GM19351 (cell line): ENCODE data around the gene PRDM5.

Source experiments
- ATAC-seq: cut with Tn5 transposase; IDR thresholded peaks from one replicate; pipeline ENCODE4 v1.9.1; 2021; ENCODE audit warnings: mild to moderate bottlenecking, moderate library complexity; ENCODE audit not compliant: unreplicated experiment

PRDM5 gene

DNA sequence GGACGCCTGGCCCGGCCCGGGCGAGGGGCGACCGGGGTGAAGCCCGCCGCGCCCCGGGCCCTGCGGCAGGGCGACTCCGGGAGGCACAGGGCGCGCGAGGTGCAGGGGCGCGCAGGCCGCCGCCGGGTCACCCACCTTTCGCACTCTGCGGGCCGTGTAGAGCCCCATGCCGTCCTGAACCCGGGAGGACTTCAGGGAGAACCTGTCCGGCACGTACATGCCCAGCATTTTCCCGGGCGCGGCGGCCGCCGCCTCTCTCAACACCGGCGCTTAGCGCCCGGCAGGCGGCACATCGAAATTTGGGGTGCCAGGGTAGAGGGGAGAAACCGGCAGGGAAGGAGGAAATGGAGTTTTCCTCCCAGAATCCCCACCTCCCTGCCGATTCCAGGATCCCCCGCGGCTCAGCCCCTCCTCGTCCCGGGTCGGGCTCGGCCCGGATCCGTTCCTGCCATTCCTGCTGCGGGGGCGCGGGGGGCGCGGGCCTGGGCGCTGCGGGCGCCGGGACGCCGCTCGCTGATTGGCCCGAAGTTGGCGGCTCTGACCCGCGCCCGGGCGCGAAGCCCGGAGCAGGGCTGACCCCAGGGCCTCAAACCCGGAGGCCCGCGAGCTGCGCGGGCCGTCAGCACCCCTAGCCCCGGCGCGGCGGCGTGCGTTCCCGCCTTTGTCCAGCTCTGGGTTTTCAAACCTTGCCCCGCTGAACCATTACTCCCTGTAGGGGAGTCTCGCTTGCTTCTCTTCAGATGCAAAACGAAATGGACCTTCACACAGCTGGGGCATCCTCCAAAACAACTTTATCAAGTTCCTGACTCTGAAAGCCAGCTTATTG lies at the start of gene PRDM5:
Gene PRDM5, minus strand, starts transcription at position 346 of the 826 bp plus-strand sequence. Its CDS starts 118 bp downstream, at position 228.
- ATAC-seq: peak; percentile 44

DNA sequence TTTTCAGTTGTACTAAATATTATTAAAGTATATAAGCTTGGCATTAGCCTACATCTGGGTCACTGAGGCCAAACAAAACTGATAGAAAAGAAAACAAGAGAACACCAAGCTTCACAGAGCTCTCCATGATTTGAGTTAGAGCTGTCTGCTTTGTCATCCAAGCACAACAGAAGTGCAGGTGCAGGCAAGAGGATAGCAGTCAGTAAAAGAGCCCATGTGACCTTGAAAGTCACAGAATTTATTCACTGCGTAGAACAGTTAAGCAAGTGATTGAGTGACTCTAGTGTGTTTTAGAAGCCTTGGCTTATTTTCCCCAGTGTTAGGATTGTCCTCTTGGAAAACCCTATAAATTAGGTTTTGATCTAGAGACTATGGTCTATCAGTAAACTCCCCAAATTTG lies 49.4 kb upstream of the PRDM5 start:
- ATAC-seq: no peak

DNA sequence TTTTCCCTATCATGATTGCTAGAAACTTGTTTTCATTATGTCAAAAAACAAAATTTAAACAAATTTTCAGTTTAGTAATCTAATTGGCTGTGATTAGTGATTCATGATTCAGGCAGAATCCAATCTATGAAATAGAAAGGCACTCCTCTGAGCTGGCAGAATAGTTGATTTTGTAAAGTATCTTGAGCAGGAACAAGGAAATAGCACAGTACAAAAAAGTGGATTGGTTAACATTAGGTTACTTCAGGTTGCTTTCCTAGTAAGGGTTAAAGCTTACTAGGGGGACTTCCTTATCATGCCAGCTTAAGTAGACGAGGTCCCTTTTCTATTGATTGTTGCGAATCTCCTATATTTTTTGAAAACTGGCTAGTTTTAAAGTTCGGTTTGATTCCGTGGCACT lies 43.4 kb upstream of the PRDM5 start:
- ATAC-seq: no peak

DNA sequence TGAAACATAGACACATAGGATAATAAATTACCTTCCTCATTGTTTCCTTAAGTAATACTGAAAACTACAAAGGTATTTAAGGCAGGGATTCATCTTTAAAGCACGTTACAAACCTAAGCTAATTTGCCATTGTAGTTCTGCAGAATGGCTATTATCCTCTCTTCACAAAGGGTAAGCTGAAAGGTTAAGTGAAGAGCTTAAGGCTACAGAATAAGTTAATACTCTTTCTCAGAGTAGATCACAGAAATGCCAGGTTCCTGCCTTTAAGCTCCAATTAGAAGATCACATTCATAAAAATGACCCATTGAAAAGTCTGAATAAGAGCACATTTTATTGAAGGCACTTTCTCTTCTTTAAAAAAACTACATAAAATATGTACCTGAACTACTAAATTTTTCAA lies 42.1 kb upstream of the PRDM5 start:
- no peak for ATAC-seq

DNA sequence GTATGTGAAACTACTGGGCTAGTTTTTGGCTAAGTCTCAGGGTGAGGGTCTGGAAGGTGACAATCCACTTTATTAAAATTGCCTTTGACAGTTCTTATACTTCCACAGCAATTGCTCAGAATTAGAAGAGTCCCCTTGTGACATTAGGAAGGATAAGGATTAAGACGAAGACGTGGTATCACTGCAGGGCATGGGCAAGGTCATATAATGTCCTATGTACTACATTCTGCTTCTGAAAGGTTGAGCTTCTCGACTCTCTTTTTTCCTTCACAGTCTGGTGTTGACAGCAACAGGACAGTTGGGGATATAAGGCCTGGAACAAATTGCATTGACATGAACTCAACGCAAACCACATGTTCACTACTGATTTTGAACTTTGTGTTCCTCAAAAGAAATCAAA lies 40.9 kb upstream of the PRDM5 start:
- no peak for ATAC-seq

DNA sequence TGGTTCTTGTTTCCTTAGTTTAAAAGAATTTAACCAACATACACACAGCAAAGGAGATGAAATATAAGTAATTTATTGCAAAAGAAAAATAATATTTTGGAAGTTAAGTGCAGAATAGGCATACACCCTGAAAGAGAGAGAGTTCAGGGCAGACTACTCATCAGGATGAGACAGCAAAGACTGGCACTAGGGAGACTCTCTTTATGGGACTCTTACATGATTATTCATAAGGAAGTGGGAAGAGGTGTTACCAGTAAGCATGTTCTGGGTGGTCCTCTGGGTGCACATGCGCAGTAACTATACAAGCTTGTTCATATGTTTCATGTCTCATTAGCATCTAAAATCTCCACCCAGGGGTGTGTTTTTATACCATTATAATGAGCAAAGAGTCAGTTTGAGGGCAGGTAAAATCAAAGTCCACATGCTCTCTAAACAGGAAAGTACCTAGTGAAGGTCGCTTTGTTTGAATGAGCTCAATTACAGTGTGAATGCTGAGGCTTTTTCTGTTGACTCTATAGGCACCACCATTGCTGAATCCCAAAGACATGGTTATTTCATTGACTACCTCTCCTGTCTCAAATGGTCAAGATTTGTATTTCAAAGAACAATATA lies 38.2 kb upstream of the PRDM5 start:
- no peak for ATAC-seq

DNA sequence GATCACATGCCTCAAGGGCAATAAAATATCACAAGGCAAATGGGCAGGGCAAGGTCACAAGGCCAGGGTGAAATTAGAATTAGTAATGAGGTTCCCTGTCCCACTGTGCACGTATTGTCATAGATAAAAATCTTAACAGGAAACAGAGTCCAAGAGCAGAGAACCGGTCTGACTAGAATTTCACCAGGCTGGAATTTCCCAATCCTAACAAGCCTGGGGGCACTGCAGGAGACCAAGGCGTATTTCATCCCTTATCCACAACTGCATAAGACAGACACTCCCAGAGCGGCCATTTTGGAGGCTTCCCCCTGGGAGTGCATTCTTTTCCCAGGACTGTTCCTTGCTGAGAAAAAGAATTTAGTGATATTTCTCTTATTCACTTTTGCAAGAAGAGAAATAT lies 25.9 kb upstream of the PRDM5 start:
- ATAC-seq: no peak

DNA sequence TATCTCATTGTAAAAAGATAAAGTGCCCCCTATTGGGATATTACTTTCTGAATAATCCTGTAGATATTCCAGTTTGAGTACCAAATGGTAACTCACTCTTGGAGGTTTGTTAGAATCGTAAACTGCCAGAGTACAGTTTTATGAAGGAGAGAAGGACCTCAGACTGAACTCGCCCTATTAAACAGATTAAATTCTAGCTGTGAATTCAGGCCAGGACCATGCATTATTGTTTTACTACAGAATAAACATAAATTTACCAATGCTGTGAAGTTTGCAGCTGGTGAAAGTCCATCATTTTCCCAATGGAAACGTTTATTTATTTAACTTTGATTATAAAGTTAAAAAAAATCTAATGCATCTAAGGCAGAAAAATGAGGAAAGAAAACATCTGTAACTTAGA lies 20.2 kb upstream of the PRDM5 start:
- ATAC-seq: no peak

DNA sequence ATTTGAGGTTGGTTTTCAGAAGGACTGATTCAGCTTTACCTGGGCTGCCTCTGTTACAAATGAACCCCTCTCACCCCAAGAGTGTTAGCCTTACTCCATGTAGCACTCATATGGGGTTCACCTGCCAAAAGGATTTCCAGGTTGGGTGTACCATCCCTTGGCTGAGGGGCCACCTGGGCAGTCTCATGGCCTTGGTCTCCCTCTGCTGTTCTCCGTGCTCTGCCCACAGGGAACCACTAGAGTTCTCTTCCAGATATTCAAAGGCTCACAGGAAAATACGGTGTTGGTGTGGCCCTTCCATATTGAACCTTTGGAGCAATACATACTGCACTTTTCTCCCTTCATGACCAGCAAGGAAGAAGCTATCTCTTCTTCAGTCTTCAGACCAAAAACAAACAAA lies 18.0 kb upstream of the PRDM5 start:
- no peak for ATAC-seq

DNA sequence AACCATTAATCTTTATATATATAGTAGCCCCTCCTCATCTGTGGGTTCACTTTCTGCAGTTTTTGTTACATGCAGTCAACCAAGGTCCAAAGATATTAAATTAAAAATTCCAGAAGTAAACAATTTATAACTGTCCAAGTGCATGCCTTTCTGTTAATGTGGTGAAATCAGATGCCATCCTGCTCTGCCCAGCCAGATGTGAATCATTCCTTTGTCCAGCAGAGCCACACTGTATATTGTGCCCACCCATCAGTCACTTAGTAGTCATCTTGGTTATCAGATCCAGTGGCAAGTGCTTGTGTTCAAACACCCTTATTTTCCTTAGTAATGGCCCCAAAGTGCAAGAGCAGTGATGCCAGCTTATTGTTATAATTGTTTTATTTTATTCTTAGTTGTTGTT lies 17.2 kb upstream of the PRDM5 start:
- no peak for ATAC-seq

DNA sequence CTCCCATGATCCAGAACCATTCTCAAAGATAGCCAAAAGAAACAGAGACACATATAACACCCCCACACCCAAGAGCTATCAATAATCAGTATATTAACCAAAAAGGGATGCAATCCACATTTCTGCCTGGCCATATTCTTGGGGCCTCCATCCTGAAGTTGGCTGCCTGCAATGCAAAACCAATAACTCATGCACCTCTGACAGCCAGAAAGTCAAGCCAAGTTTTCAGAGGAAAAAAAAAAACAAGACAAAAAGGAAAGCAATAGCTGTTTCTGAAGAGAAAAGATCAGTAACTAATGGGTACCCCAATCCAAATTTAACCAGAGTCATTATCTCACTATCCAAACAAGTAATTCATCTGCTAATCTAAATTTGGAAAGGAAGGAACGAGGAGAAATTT lies 7.3 kb upstream of the PRDM5 start:
- no peak for ATAC-seq

DNA sequence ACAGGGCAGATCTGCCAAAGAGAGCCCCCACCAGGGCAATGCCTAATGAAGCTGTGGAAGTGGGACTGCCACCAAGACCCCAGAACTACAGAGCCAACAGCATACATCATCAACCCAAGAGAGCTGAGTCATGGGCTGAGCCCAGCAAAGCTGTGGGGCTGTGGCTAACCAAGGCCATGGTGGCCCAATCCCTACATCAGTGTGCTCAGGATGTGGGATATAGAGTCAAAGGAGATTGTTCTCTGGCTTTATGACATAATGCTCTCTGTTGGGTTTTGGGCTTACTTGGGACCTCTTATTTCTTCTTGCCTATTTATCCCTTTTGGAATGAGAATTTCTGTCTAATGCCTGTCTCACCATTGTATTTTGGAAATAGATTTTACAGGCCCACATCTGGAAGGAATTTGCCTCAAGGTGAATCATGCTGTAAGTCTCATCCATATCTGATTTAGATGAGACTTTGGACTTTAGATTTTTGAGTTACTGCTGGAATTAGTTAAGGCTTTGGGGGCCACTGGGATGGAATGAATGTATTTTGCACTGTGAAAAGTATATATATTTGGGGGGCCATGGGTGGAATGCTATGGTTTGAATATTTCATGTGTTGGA lies 5.4 kb upstream of the PRDM5 start:
- no peak for ATAC-seq

DNA sequence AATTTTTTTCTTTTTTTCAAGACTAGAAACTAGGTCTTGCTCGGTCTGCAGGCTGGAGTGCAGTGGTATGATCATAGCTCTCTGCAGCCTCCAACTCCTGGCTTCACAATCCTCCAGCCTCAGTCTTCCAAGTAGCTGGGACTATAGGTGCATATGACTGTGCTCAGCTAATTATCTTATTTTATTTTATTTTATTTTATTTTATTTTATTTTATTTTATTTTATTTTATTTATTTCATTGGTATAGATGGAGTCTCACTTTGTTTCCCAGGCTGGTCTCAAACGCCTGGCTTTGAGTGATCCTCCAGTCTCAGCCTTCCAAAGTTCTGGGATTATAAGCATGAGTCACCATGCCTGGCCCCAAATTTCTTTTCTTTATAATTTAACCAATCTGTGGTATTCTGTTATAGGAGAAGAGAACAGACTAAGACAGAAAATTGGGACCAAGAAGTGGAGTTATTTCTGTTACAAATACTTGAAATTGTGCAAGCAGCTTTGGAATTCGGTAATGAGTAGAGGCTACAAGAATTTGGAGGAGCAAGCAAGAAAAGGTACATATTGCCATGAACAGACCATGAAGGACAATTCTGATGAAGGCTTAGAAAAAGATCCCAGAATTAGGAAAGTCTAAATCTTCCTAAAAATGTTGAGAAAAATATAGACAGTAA lies 4.0 kb upstream of the PRDM5 start:
- ATAC-seq: no peak

DNA sequence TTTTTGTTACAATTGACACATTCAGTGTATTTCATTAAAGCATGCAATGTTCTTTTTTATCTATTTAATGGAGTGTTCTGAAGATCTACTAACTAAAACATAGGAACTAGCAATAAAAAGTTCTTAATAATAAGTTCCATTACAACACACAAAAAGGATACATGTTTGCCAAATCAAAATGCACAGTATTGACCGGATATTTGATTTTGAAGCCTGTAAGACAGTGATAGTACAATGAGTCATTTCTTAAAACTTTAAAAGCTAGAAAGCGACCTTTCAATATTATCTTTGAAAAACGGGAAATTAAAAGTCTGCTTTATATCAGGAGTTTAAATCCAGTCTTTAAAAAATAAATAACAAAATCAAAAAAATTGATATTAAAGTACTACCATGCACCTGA lies 2.4 kb upstream of the PRDM5 start:
- ATAC-seq: no peak

DNA sequence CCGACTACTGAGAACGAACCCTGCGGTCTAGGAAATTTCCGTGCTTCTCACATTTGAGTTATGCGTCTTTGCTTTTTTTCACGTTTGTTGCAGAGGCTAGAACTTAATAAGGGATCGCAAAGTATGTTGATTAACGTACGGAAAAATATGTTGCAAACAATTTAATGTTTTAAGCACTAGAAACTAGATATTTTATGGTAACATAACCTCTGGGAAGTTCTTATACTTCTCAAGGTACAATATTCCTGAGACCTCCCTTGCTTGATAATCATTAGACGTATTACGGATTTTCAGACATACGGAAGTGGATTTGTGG lies 639 bp upstream of the PRDM5 start:
- ATAC-seq: no peak

DNA sequence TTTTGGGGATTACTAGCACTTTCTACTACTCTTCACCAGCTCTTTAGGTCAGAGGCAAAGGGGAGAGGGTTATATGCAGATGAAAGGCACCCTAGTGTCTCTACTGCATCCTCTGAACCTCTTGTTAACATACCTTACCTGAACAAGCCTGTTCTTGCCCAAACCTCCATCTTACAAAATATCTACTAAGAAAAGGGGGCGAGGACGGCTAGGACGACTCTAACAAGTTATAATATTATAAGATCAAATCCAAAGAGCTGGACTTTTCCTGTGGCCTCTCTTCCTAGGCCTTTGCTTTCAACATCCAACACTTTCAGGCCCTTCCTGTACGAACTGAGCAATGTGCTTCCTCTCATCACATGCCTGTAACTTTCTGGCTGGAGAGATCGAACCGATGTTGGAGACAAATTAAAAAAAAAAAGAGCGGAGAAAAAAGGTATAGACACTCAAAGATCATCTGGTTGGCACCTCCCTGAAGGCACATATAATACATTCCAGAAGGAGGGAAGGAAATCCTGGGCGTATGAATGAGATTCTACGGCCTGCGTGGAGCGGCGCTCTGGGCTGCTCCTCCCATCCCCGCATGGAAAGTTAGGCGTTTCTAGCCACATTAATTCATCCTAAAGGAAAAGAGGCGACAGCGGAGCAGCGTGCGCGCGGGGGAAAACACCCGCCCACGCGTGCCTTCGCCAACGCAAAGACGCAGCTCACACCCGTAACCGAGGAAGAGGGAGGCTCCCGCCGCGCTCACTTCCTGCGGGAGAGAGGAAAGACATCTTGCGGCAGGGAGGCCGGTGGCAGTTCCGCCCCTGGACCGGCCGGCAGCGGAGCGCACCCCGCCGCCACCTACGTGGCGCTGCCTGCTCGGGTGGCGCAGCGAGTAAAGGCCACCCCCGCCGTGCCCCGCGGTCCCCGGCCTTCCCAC lies 808 bp downstream of the PRDM5 start:
- ATAC-seq: peak; percentile 68

DNA sequence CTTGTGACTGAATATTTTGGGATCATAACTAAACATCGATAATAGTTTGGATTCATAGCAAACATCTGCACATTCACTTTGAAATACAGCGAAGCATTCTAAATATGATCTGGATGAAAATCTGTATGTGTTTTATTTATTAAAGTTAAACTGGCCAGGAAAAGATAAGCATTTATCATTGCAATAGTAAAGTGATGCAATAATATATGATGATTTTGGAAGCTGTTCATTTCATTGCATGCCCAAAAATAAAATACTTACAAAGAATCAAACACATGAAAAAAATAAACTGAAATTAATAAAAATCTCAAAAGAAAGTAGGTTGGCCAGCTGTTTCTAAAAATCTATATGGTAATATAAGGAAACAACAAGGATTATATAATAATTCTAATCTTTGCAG lies 1.9 kb downstream of the PRDM5 start:
- no peak for ATAC-seq

DNA sequence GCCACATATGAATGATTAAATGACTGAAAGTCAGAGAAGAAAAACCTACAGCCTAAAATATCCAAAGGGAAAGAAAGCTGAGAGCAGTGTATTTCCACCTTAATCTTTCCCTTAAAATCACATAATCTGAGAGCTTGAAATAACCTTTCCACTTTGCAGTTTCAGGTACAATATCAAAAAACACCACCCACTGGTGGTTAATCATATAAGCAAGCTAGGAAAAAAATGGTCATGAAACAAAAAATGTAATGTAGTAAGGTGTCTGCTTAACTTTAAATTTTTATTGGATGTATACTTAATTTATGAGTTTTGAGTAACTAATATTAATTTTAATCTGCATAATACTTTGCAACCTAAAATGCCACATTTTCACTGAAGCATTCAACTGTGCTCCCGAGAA lies 3.2 kb downstream of the PRDM5 start:
- ATAC-seq: no peak

DNA sequence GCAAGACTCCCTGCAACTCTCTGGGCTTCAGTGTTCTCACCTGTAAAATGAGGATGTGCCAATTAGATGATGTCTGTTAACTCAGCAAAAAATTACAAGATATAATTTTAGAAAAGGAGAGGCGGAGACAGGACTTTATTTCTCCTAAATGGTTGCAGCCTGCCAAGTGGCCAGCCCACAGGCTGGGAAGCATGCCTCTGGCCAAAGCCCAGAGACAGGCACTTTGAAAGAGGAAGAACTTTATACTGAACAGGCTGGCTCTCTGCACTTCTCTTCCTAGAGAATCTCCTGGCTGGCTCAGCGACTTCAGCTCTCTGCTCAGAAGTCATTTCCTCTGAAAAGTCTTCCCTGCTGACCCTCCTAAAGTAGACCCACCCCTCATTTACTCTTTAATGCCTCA lies 3.7 kb downstream of the PRDM5 start:
- no peak for ATAC-seq

DNA sequence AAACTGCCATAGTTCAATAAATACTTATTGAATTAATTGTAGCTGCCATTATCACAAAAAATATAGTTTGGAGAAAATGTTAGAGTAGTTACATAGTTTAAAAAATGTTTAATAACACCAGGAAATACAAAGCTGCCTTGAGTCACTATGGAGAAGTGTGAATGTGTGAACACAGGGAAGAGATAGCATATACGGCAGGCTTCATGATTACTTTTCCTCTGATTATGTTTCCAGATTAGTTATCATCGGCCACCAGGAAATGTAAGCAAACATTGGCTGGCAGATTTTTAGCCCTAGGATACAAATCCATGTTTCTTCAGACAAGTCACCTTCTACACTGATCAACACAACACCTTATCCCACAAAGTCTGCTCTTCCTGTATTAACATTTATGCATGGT lies 4.4 kb downstream of the PRDM5 start:
- no peak for ATAC-seq

DNA sequence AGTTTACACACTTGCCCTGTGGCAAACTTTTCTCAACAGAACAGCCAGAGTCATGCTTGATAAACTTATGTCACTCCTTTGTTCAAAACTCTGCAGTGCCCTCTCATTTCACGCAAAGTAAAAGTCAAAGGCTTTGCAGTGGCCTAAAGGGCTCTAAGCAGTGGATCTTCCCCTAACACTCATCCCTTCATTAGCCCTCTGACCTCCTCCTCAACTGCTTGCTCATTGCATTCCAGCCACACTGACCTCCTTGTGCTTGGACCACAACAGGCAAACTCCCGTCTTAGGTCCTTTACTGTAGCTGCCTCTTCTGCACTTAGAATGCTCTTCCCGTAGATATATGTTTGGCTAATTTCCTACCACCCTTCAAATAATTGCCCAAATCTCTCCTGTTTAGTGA lies 5.6 kb downstream of the PRDM5 start:
- no peak for ATAC-seq
